Middle frontal gyrus (tissue), 1 donor: Measurements from ENCODE around the gene ATP2B2.

Source experiments
- DNase-seq: peaks from one replicate; pipeline ENCODE4 v3.0.0-alpha.2; 2015; ENCODE audit warnings: low spot score; ENCODE audit errors: extremely low spot score

ATP2B2 gene

GRCh38 chr3:10401990-10402761 lies 103.2 kb downstream of the ATP2B2 start:
- no peak for DNase-seq

DNA sequence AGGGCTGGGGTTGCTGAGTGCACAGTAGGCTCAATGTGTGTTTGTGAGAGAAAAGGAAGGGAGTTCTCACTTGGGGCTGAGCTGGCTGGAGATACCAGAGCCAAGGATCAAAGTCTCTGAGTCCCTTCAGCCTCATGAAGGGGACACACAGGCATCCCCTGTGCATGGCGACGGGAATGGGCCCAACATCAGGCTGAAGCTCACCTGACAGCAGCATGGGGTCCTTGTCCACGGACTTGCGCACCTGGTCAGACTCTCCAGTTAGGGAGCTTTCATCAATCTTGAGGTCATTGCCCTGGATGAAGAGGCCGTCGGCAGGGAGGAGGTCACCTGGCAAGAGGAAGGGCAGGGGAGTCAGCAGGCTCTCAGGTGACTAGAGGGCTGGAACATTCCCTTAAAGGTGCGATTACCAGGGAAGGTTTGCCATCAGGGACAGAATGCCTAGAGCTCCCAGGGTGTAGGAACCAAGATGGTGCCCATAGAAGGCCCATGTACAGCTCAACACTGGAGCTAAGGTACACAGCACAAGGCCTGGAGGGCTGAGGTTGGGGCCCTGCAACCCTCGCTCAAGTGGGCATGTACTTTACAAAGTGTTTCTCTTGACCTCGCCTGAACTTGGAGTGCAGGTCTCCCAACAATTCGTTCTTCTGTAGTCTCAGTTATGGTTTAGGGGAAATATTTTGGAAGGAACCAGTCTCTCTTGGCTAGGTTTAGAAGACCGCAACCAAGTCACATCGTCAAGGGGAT lies 104.5 kb downstream of the ATP2B2 start:
- no peak for DNase-seq

- DNase-seq: no peak
These were observed 105.2 kb downstream of the ATP2B2 start for GRCh38 chr3:10400050-10400748.

DNA sequence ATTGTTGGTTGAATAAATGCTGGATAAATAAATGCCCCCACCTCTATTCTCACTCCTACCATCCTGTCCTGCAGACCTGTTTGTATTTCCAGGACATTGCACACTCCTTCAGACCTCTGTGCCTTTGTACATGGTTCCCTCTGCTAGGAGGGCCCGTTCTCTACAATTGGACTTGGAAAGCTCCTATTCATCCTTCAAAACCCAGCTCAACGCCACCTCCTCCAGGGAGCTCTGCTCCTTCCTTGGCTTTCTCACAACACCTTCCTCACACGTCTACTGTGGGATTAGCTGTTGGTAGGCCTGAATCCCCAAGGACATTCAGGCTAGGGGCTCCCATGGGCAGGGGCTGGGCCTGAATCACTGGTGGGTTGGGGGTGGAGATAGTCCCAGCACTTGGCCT lies 105.8 kb downstream of the ATP2B2 start:
- DNase-seq: no peak

DNA sequence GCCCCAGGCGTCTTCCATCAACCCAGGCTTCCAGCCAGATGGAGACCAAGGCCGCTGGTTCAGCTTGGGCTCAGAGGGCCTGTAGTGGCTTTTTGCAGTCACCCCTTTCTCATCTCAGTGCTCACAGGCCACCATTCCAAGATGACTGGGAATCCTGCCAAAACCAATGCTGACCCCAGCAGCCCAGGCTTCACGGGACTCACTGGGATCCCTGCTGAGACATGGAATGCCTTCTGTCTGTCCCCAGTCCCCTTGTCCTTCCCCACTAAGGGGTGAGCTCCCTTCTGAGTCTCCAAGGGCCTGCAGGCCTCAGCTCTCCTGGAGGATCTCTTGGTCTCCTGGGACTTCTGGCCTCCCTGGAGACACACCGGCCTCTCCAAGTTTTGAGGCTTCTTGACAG lies 107.0 kb downstream of the ATP2B2 start:
- DNase-seq: no peak

- no peak for DNase-seq
These were observed 107.5 kb downstream of the ATP2B2 start for GRCh38 chr3:10397879-10398278.

DNA sequence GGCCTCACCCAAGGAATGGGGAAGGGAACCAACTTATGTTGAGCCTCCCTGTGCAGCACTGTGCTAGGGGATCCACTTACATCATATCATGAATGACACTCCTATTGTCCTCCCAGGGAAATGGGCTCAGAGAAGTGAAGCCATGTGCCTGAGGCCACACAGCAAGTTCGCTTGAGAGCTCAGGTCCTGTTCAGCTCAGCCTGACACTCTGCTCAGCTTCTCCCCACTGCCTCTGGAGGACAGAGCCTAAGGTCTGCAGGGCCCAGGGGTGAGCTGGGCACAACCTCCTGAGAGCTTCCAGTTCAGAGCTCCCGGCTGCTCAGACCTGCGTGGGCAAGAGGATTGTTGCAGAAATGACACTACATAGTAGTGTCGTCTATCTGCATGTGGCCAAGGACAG lies 108.5 kb downstream of the ATP2B2 start:
- no peak for DNase-seq

DNA sequence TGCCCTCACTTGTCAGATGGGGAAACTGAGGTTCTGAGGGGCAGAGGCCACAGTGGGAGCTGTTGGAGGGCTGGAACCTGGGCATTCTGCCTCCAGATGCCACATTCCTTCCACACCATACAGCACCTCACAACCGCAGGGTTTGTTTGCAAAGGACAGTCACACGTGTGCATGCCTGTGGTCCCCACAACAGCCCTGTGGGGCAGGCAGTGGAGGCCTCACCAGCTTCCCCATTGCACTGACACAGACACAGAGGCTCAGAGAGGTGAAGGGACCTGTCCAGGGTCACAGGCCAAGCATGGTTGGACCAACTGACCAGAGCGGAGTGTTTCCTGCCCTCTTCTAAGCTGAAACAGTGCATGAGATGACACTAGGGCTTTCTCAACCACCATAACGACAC lies 109.3 kb downstream of the ATP2B2 start:
- DNase-seq: no peak

DNA sequence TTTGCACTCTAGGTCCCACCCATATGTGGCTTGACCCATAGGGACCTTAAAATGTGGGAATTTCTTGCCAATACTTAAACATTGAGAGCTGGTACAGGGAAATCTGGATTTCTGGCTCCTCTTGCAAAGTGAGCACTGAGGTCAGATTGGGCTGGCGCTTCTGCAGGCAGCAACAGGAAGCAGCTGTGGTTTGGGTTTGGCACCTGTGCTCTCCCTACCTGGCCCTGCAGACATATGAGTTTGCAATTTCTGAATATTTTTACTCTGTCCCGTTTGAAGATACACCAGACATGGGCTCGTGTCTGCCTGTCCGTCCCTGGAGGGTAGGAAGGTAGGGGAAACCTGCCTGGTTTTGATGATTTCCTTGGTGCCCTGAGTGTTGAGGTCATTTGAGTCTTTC lies 109.7 kb downstream of the ATP2B2 start:
- no peak for DNase-seq

GRCh38 chr3:10395196-10395595 lies 110.2 kb downstream of the ATP2B2 start:
- no peak for DNase-seq

DNA sequence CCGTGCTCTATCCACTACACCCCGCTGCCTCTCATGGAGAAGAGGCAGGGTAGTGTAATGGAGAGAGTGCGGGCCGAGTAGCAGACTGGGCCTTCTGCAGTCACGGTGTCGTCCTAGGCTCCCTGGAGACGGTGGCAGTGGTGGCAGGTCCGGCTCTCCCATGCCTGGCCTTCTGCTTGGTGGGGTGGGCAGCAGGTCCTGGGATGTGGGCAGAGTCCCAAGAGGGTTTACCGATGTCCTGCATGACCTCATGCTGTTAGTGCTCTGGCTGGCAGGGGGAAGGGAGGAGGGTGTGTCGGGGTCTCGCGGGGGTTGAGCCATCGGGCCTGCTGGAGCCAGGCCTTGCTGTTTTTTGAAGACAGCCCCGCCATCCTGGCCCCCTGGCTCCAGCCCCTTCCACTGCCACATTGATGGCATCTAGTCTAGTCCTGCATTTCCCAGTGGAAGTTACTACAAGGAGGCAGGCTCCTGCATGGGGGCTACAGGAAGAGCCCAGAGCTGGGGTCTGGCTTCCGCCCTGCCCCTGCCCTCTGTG lies 110.8 kb downstream of the ATP2B2 start:
- no peak for DNase-seq

GRCh38 chr3:10393514-10393913 lies 111.9 kb downstream of the ATP2B2 start:
- DNase-seq: peak; percentile 24

DNA sequence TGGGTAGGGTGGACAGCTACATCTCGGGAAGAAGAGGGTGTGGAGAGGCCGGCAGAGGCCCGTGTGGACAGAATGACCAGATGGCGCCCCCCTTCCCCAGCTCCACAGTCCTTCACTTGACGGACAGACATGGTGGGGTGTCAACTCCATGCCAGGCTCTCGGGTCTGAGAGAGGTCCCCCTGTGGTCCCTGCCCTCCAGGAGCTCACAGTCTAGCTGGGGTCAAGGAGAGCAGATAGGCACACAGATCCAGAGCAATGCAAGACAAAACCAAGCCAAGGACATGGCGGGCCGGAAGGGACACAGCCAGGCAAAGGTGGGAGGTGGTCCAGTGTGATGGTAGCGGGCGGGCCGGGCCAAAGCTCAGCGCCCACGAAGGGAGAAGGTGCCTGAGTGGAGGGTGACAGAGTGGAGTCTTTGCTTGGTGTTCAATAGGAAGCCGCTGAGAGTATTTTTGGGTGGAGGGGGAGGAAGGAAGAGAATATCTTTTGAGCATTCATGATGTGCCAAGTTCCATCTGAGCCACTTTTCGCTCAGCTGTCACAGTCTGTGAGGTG lies 112.4 kb downstream of the ATP2B2 start:
- no peak for DNase-seq

DNA sequence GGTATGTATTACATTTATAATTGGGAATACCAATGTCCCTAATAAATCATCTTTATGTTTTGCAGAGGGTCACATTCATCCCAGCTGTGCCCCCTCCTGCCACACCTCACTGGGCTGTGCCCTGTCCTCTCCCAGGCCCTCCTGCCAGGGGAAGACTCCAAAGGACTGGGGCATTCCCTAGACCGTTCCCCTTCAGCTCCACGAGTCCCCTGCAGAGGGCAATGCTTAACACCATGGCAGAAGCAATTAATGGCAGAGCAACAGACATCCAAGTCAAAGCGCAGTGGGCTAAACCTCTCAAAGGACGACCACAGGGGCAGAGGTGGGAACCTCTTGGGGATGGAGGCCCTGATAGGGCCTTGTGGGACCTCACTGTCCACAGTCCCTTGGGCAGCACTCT lies 113.1 kb downstream of the ATP2B2 start:
- DNase-seq: no peak

DNA sequence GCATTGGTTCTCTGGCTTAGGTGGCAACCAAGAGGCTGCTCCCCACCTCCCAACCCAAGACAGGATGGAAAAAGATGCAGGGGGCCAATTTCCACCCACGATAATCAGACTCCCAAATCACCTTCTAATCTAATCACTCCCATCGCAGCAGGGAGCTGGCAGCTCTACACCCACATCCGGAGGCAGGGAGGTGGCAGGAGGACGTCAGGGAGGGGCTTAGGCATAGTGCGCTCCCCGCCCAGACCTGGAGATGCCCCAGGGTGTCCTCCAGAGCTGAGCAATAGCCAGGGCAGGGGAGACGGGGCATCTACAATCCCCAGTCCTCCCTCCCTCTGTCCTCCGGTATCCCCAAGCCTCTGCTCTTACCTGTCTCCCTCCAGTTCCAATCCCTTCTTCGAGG lies 114.0 kb downstream of the ATP2B2 start:
- DNase-seq: no peak

DNA sequence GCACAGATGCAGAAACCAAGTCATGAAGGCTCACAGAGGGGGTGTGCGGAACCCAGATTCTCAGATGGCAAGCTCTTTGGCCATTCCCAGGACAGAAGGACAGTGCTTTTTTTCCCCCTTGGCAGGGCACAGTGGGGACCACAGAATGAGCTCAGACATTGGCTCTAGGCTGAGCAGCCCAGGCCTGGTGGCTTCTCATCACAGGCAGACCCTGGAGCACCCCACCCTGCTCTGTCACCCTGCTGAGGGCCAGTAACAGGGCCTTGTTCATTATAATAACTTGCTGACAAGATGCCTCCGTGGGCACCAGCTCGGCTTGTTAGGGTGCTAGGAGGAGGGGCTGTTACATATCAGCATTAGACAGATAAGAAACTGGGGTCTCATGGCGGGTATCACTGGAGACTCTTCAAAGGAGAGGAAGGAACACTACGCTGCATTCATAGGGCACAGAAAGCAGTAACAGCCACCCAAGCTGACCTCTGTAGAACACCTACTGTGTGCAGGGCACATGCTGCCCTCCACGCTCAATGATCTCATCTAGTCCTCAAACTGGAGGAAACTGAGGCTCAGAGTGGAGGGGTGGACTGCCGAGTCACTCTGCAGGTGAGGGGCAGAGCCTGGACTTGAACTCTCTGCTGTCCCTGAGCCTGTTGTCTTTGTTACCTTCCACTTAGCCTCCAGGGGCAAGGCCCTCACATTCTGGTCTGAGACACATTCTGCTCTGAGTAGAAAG lies 114.6 kb downstream of the ATP2B2 start:
- no peak for DNase-seq

DNA sequence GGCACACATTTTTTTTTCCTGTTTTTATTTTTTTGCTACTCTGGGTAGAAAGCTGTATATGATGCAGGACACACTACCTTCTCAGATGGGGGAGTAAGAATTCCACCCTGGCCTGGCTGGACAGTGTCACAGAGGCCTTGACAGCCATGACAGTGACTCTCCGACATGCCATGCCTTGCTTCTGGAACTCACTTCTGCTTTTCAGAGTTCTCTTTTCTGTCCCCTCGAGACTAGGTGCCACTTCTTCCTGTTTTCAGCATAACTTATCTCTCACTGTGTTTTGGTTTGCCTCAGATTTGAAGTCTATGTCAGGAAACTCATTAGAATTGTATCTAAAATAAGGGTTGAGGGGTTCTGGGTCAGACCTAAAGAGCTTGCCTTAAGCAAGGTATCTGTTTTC lies 115.4 kb downstream of the ATP2B2 start:
- DNase-seq: no peak

DNA sequence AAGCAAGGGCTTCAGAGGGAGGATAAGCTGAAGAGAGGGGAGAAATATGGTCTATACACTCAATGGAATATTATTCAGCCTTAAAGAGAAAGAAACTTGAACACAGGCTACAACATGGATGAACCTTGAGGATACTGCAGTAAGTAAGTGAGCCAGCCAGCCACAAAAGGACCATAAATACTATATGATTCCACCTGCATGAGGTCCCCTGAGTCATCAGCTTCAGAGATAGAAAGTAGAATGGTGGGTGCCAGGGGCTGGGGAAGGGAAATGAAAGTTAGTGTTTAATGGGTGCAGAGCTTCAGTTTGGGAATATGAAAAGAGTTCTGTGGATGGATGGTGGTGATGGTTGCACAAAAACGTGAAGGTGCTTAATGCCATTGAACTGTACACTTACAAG lies 116.0 kb downstream of the ATP2B2 start:
- no peak for DNase-seq

GRCh38 chr3:10387881-10388609 lies 117.3 kb downstream of the ATP2B2 start:
- no peak for DNase-seq

GRCh38 chr3:10386121-10386520 lies 119.3 kb downstream of the ATP2B2 start:
- DNase-seq: no peak
